ENCODE measurements around the gene RAB7A.

- no peak for TF ChIP-seq CTCF (IDR thresholded peaks at IDR 0.05)
- no peak for TF ChIP-seq POLR2A (IDR thresholded peaks at IDR 0.05; ENCODE audit: low read length)
- no peak for TF ChIP-seq EP300 (IDR thresholded peaks at IDR 0.05)
- no peak for TF ChIP-seq PBX3 (IDR thresholded peaks at IDR 0.05)
- TF ChIP-seq HOXA7 (CRISPR knock-in tag; IDR thresholded peaks at IDR 0.05): no peak
- TF ChIP-seq SMC3 (IDR thresholded peaks at IDR 0.05): no peak
- TF ChIP-seq NR3C1 (IDR thresholded peaks at IDR 0.05): no peak
- TF ChIP-seq ESRRA (IDR thresholded peaks at IDR 0.05; ENCODE audit: borderline replicate concordance, low read length): no peak
- TF ChIP-seq FOXS1 (CRISPR knock-in tag; IDR thresholded peaks at IDR 0.05): no peak
Observed at GRCh38 chr3:128681369-128681829, 44.6 kb upstream of the RAB7A start.
